Vagina (tissue), 2 donors: ENCODE results near the gene CYB5B. TPM values are rescaled to one million over a fixed set of nuclear protein-coding genes. Genes with fewer than 3 reads are reported as not detected.

Experiments used
- DNase-seq, 2 donors: peaks; one replicate each; pipeline ENCODE4 v3.0.0-alpha.2; 2017; ENCODE audit errors: extremely low spot score in 2 of 2
- H3K27ac ChIP-seq: fragments of 200-600 bp; sonication (generic); one replicate; pipeline ENCODE4 v1.5.1; 2019
- H3K27me3 ChIP-seq: fragments of 200-600 bp; sonication (generic); one replicate; pipeline ENCODE4 v1.5.1; 2019
- H3K36me3 ChIP-seq, 2 donors: fragments of 200-600 bp; sonication (generic); one replicate each; pipeline ENCODE4 v1.5.1; 2017 to 2019
- H3K4me1 ChIP-seq: fragments of 200-600 bp; sonication (generic); one replicate; pipeline ENCODE4 v1.5.1; 2019
- H3K4me3 ChIP-seq, 2 donors: fragments of 200-600 bp; sonication (generic); 1 replicate in 1 of 2; 2 replicates in 1 of 2; pipeline ENCODE4 v1.5.1; 2016 to 2019
- H3K9me3 ChIP-seq: fragments of 200-600 bp; sonication (generic); one replicate; pipeline ENCODE4 v1.5.1; 2019
- POLR2A ChIP-seq, 2 donors: fragments of 450-650 bp; IDR thresholded peaks; one replicate each; pipeline ENCODE4 v1.6.1; 2017; ENCODE audit warnings: antibody characterized with exemption in 2 of 2, mild to moderate bottlenecking in 2 of 2, moderate library complexity in 2 of 2
- POLR2AphosphoS5 ChIP-seq, 2 donors: sonication (generic); formaldehyde crosslinking; IDR thresholded peaks; one replicate each; pipeline ENCODE4 v1.9.0; 2017; ENCODE audit warnings: antibody characterized with exemption in 2 of 2, mild to moderate bottlenecking in 2 of 2, low read depth in 1 of 2; ENCODE audit not compliant: insufficient read depth in 1 of 2
- intact Hi-C: fragments of 100-400 bp; cut with DNase I; formaldehyde crosslinking; loops from one replicate; pipeline ENCODE4 v1.15.1; 2023
- total RNA-seq: library from RNA; depleted of rRNA; stranded (reverse); fragments of >200 nt; gene quantifications from one replicate; pipeline ENCODE4 v1.2.3, GENCODE V29; 2016
- TF ChIP-seq, protein P1 (sequence below), 3 experiments: fragments of 450-650 bp in 2 of 3; fragments of 200-600 bp in 1 of 3; sonication (generic) in 1 of 3; IDR thresholded peaks; one replicate each; pipeline ENCODE4 v1.5.1; 2017 to 2019; ENCODE audit warnings: antibody characterized with exemption in 3 of 3, mild to moderate bottlenecking in 2 of 3, moderate library complexity in 2 of 3

CYB5B gene
- total RNA-seq, 1 donor from 2014 or later: 37.6 TPM

DNA sequence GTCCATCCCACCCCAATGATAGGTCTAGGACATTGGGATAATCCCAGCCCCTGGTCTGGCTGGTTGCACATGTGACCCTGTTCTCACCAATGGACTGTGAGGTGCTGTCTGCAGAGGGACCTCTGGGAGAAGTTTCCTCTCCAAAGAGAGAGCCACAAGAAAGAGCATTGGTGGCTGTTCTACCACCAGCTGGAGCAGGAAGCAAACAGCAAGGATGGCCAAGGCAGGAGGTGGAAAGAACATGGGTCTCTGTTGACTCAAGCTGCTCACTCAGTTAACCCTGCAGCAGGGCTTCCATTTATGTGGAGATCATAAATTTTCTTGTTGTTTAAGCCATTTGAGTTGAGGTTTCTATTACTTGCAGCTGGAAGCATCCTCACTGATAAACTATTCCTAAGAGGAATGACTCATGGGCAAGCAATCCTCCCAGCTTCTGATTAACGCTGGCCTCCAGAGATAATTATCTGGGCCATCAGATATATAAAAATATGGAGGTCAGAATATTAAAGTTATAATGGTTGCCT, 52.6 kb downstream of the CYB5B start:
- TF ChIP-seq POLR2AphosphoS5 (IDR thresholded peaks at IDR 0.05; ENCODE audit: insufficient read depth in 1 of 2, low read depth in 1 of 2) (no peak), POLR2A (IDR thresholded peaks at IDR 0.05) (no peak)
- TF ChIP-seq, protein P1, sequence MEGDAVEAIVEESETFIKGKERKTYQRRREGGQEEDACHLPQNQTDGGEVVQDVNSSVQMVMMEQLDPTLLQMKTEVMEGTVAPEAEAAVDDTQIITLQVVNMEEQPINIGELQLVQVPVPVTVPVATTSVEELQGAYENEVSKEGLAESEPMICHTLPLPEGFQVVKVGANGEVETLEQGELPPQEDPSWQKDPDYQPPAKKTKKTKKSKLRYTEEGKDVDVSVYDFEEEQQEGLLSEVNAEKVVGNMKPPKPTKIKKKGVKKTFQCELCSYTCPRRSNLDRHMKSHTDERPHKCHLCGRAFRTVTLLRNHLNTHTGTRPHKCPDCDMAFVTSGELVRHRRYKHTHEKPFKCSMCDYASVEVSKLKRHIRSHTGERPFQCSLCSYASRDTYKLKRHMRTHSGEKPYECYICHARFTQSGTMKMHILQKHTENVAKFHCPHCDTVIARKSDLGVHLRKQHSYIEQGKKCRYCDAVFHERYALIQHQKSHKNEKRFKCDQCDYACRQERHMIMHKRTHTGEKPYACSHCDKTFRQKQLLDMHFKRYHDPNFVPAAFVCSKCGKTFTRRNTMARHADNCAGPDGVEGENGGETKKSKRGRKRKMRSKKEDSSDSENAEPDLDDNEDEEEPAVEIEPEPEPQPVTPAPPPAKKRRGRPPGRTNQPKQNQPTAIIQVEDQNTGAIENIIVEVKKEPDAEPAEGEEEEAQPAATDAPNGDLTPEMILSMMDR (IDR thresholded peaks at IDR 0.05): no peak
- Histone ChIP-seq H3K4me1 (peaks cover 18% of the 10 kb centered on the region), H3K36me3 (no peaks in the 10 kb centered on the region), H3K27me3 (no peaks in the 10 kb centered on the region), H3K4me3 (no peak overlapping the region), H3K9me3 (no peaks in the 10 kb centered on the region), H3K27ac (no peak overlapping the region)
- intact Hi-C loops: no loop called here
- peak in 1 of 2 donors; percentile 83 for DNase-seq

DNA sequence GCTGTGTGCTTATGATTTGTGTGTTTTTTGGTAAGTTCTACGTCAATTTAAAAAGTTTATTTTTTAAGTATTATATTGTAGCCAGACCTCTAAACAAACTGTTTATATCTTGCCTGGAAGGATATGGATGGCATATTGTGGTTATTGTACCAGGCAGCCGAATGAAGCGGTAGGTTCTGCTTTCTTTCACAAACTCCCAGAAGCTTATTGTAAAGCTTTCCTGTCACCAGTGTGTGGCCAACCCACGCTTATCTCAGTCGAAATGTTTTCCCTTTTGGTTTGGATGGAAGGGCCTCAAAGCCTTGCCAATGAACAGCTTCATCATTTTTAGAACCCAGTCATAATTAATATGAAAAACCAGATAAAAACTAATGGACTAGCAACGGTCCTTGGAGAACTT, 53.1 kb downstream of the CYB5B start:
- TF ChIP-seq POLR2AphosphoS5 (IDR thresholded peaks at IDR 0.05; ENCODE audit: insufficient read depth in 1 of 2, low read depth in 1 of 2) (no peak), POLR2A (IDR thresholded peaks at IDR 0.05) (no peak)
- TF ChIP-seq, protein P1 (IDR thresholded peaks at IDR 0.05): no peak
- H3K27ac ChIP-seq: no peak overlapping the region
- DNase-seq: peak in 1 of 2 donors; percentile 60
- H3K9me3 ChIP-seq: no peaks in the 10 kb centered on the region
- H3K4me1 ChIP-seq: peaks cover 24% of the 10 kb centered on the region
- no peaks in the 10 kb centered on the region for H3K27me3 ChIP-seq
- H3K4me3 ChIP-seq: no peak overlapping the region
- H3K36me3 ChIP-seq: no peaks in the 10 kb centered on the region
- intact Hi-C loops: no loop called here

DNA sequence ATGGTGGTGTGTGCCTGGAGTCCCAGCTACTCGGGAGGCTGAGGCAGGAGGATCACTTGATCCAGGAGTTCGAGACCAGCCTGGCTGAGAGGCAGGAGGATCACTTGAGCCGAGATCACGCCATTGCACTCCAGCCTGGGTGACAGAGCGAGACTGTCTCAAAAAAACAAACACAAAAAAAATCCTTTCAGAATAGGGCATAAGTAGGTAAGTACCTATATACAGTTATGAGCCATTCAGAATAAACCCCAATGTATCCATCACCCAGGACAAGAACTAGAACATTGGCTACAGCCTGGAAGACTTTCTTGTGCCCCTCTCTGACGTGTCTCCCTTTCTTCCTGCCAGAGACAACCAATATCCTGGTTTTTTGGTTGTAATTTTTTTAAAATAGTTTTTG, 54.3 kb downstream of the CYB5B start:
- DNase-seq: peak in 1 of 2 donors; percentile 16
- peaks cover 30% of the 10 kb centered on the region for H3K4me1 ChIP-seq
- H3K27ac ChIP-seq: no peak overlapping the region
- H3K9me3 ChIP-seq: no peaks in the 10 kb centered on the region
- no peaks in the 10 kb centered on the region for H3K27me3 ChIP-seq
- no peak overlapping the region for H3K4me3 ChIP-seq
- H3K36me3 ChIP-seq: no peaks in the 10 kb centered on the region
- TF ChIP-seq, protein P1 (IDR thresholded peaks at IDR 0.05): no peak
- TF ChIP-seq POLR2AphosphoS5 (IDR thresholded peaks at IDR 0.05; ENCODE audit: insufficient read depth in 1 of 2, low read depth in 1 of 2) (no peak), POLR2A (IDR thresholded peaks at IDR 0.05) (no peak)
- intact Hi-C loops: no loop called here

DNA sequence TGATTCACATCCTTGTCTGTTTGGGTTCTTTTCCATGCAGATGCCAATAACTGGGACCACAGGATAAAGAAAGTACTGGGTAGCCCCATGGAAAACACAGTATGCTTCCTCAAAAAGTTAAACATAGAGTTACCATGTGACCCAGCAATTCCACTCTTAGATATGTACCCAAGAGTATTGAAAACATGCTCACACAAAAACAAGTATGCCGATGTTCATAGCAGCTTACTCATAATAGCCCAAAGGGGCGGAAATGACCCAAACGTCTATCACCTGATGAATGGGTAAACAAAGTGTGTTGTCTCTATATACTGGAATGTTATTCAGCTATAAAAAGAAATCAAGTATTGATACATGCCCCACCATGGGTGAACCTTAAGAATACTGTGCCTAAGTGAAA, 55.4 kb downstream of the CYB5B start:
- H3K27me3 ChIP-seq: no peaks in the 10 kb centered on the region
- H3K27ac ChIP-seq: no peak overlapping the region
- no peak for DNase-seq
- H3K36me3 ChIP-seq: no peaks in the 10 kb centered on the region
- peaks cover 30% of the 10 kb centered on the region for H3K4me1 ChIP-seq
- intact Hi-C loops: no loop called here
- TF ChIP-seq, protein P1 (IDR thresholded peaks at IDR 0.05): no peak
- TF ChIP-seq POLR2A (IDR thresholded peaks at IDR 0.05): no peak
- no peak for TF ChIP-seq POLR2AphosphoS5 (IDR thresholded peaks at IDR 0.05; ENCODE audit: insufficient read depth in 1 of 2, low read depth in 1 of 2)
- no peak overlapping the region for H3K4me3 ChIP-seq
- no peaks in the 10 kb centered on the region for H3K9me3 ChIP-seq

DNA sequence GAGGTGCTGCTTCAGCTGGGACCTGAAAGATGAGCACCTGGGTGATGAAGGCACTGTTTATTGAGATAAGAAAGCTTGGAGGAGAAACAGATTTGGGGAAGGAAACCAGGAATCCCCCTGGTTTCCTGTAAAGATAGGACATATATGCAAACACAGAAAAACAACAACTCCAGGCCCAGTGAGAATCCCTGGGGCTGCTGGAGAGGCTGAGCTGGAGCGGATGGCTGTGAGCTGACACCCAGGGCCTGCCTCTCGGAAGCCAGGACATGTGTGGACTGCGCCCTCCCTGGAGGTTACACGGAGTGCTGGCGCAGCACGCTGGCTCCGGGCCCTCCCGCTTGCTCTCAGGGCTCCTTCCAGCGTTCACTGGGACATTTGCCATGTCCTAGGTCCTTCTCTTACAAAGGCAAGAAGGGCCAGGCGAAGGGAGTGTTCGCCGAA, 57.5 kb downstream of the CYB5B start:
- Histone ChIP-seq H3K4me3 (no peak overlapping the region), H3K27me3 (no peaks in the 10 kb centered on the region), H3K9me3 (no peaks in the 10 kb centered on the region), H3K4me1 (peaks cover 27% of the 10 kb centered on the region), H3K36me3 (no peaks in the 10 kb centered on the region), H3K27ac (peak overlapping the region; percentile 73)
- no peak for TF ChIP-seq POLR2A (IDR thresholded peaks at IDR 0.05)
- TF ChIP-seq POLR2AphosphoS5 (IDR thresholded peaks at IDR 0.05; ENCODE audit: insufficient read depth in 1 of 2, low read depth in 1 of 2): peak in 1 of 2 donors; percentile 66
- TF ChIP-seq, protein P1 (IDR thresholded peaks at IDR 0.05): no peak
- intact Hi-C loops: no loop called here
- peak in 1 of 2 donors; percentile 90 for DNase-seq
